HG03354 (cell line): ENCODE results near the gene SLC17A8.
"Not testable (repeated sequence)": the region's sequence is repeated elsewhere in the genome, so short reads cannot be mapped to it uniquely, and the experiment has no call there.

Experiments used
- ATAC-seq: cut with Tn5 transposase; IDR thresholded peaks from one replicate; pipeline ENCODE4 v1.9.1; 2021; ENCODE audit warnings: mild to moderate bottlenecking; ENCODE audit not compliant: unreplicated experiment, poor library complexity, severe bottlenecking

Gene SLC17A8

GRCh38 chr12:100356644-100357223 is at the start of gene SLC17A8:
SLC17A8 (plus strand) TSS chr12:100357074; CDS start chr12:100357392, 318 bp downstream.
- ATAC-seq = no peak

GRCh38 chr12:100308138-100308537 is 48.7 kb upstream of the SLC17A8 start:
- not testable (repeated sequence) for ATAC-seq

- ATAC-seq = no peak
Measured at GRCh38 chr12:100311317-100311716, 45.6 kb upstream of the SLC17A8 start.

- no peak for ATAC-seq
Measured at GRCh38 chr12:100317371-100317770, 39.5 kb upstream of the SLC17A8 start.

GRCh38 chr12:100324498-100324897 is 32.4 kb upstream of the SLC17A8 start:
- ATAC-seq = peak; percentile 64

GRCh38 chr12:100326208-100326607 is 30.7 kb upstream of the SLC17A8 start:
- no peak for ATAC-seq

- peak; percentile 92 for ATAC-seq
Measured at GRCh38 chr12:100329800-100330199, 27.1 kb upstream of the SLC17A8 start.

- ATAC-seq = no peak
Measured at GRCh38 chr12:100331871-100332270, 25.0 kb upstream of the SLC17A8 start.

- ATAC-seq = no peak
Measured at GRCh38 chr12:100332852-100333251, 24.0 kb upstream of the SLC17A8 start.

GRCh38 chr12:100337299-100337698 is 19.6 kb upstream of the SLC17A8 start:
- no peak for ATAC-seq

- ATAC-seq = no peak
Measured at GRCh38 chr12:100337727-100338126, 19.1 kb upstream of the SLC17A8 start.

- ATAC-seq = no peak
Measured at GRCh38 chr12:100339071-100339470, 17.8 kb upstream of the SLC17A8 start.

GRCh38 chr12:100342897-100343296 is 14.0 kb upstream of the SLC17A8 start:
- not testable (repeated sequence) for ATAC-seq

GRCh38 chr12:100344351-100344750 is 12.5 kb upstream of the SLC17A8 start:
- ATAC-seq = not testable (repeated sequence)

GRCh38 chr12:100345020-100345767 is 11.7 kb upstream of the SLC17A8 start:
- no peak for ATAC-seq

GRCh38 chr12:100346660-100347059 is 10.2 kb upstream of the SLC17A8 start:
- ATAC-seq = no peak

GRCh38 chr12:100348657-100349454 is 8.0 kb upstream of the SLC17A8 start:
- no peak for ATAC-seq

- no peak for ATAC-seq
Measured at GRCh38 chr12:100359248-100359647, 2.4 kb downstream of the SLC17A8 start.

- no peak for ATAC-seq
Measured at GRCh38 chr12:100359822-100360221, 2.9 kb downstream of the SLC17A8 start.

GRCh38 chr12:100360450-100360849 is 3.6 kb downstream of the SLC17A8 start:
- ATAC-seq = no peak

GRCh38 chr12:100364324-100364723 is 7.5 kb downstream of the SLC17A8 start:
- no peak for ATAC-seq
